Panc1 (cell line): ENCODE results near the gene ZMYND10. TPM values are rescaled to one million over a fixed set of nuclear protein-coding genes. Genes with fewer than 3 reads are reported as not detected.

Experiments
- ATAC-seq: fragments of 200-7000 bp; cut with Tn5 transposase; 2 replicates; pipeline ENCODE4 v1.9.1; 2020; ENCODE audit warnings: mild to moderate bottlenecking, moderate library complexity
- BruUV-seq: library from RNA; stranded (reverse); fragments of 400-500 nt; replicated peaks from 2 replicates; lab custom pipeline; 2021; lab: Mats Ljungman, UMichigan
- CTCF ChIA-PET: fragments of 300-600 bp; sonication (Branson Sonifier 250); formaldehyde crosslinking; loops from one replicate; lab custom pipeline; 2022; ENCODE audit warnings: antibody characterized with exemption; lab: Charles Lee
- POLR2A ChIA-PET: fragments of 300-600 bp; sonication (Branson Sonifier 250); formaldehyde crosslinking; loops from one replicate; lab custom pipeline; 2022; ENCODE audit warnings: antibody characterized with exemption; lab: Charles Lee
- DNase-seq: peaks from one replicate; pipeline ENCODE4 v3.0.0-alpha.2; 2010; ENCODE audit warnings: low read depth, low spot score
- H3K27ac ChIP-seq: 2 replicates; pipeline ENCODE4 v1.5.1; 2011; ENCODE audit warnings: mild to moderate bottlenecking, low read length, inconsistent platforms
- H3K27me3 ChIP-seq: fragments of 200-500 bp; sonication (Bioruptor generic); 2 replicates; pipeline ENCODE4 v1.6.0; 2014; ENCODE audit warnings: low read length, inconsistent platforms; ENCODE audit not compliant: control insufficient read depth, insufficient read depth
- H3K36me3 ChIP-seq: fragments of 200-500 bp; sonication (Bioruptor generic); 2 replicates; pipeline ENCODE4 v1.5.1; 2014; ENCODE audit warnings: inconsistent platforms, mild to moderate bottlenecking, low read length, moderate library complexity; ENCODE audit not compliant: control insufficient read depth, insufficient read depth
- H3K4me1 ChIP-seq: 2 replicates; pipeline ENCODE4 v1.5.1; 2011; ENCODE audit warnings: inconsistent platforms, mild to moderate bottlenecking, low read length, moderate library complexity; ENCODE audit not compliant: control insufficient read depth, insufficient read depth
- H3K4me3 ChIP-seq, 2 experiments: 2 replicates each; pipeline ENCODE4 v1.5.1; 2011 to 2012; ENCODE audit warnings: low read depth in 2 of 2, low read length in 2 of 2, mild to moderate bottlenecking in 2 of 2, inconsistent platforms in 1 of 2, moderate library complexity in 1 of 2
- H3K9me3 ChIP-seq: fragments of 200-500 bp; sonication (Bioruptor generic); 2 replicates; pipeline ENCODE4 v1.5.1; 2014; ENCODE audit warnings: low read depth, mild to moderate bottlenecking, inconsistent platforms, low read length, moderate library complexity; ENCODE audit not compliant: control insufficient read depth, insufficient read depth
- POLR2AphosphoS5 ChIP-seq: IDR thresholded peaks from 2 replicates; pipeline ENCODE4 v1.6.1; 2012; ENCODE audit warnings: mild to moderate bottlenecking, low read depth, low read length, moderate library complexity
- SIN3A ChIP-seq: IDR thresholded peaks from 2 replicates; pipeline ENCODE4 v1.6.1; 2012; ENCODE audit warnings: low read depth, mild to moderate bottlenecking, low read length, moderate library complexity, borderline replicate concordance; ENCODE audit not compliant: insufficient read depth
- TCF7L2 ChIP-seq: IDR thresholded peaks from 2 replicates; pipeline ENCODE4 v1.6.1; 2011; ENCODE audit warnings: mild to moderate bottlenecking, low read depth, low read length, inconsistent platforms
- in situ Hi-C: cut with HindIII; loops from 2 replicates; pipeline ENCODE4 v1.10.0; 2016; ENCODE audit warnings: low sequenced_read_pairs, low pct_unique_long_range_greater_than_20kb
- intact Hi-C: fragments of 100-400 bp; cut with micrococcal nuclease; formaldehyde crosslinking; loops from one replicate; pipeline ENCODE4 v1.10.0; 2022; ENCODE audit not compliant: unreplicated experiment
- total RNA-seq: library from RNA; stranded (reverse); gene quantifications from one replicate; pipeline ENCODE4 v1.2.1, GENCODE V29; 2021; ENCODE audit not compliant: unreplicated experiment
- TF ChIP-seq, protein P1 (sequence below), 2 experiments: IDR thresholded peaks; 2 replicates each; pipeline ENCODE4 v1.6.1; 2011 to 2012; ENCODE audit warnings: low read depth in 2 of 2, control low read depth in 1 of 2, low read length in 1 of 2, mild to moderate bottlenecking in 1 of 2, moderate library complexity in 1 of 2; ENCODE audit not compliant: insufficient read depth in 1 of 2
- TF ChIP-seq, protein P2 (sequence below): fragments of 450-650 bp; IDR thresholded peaks from 2 replicates; pipeline ENCODE4 v1.5.1; 2017; ENCODE audit warnings: mild to moderate bottlenecking

ZMYND10 gene
- total RNA-seq, 1 experiment from 2014 or later = 3.6 TPM

DNA sequence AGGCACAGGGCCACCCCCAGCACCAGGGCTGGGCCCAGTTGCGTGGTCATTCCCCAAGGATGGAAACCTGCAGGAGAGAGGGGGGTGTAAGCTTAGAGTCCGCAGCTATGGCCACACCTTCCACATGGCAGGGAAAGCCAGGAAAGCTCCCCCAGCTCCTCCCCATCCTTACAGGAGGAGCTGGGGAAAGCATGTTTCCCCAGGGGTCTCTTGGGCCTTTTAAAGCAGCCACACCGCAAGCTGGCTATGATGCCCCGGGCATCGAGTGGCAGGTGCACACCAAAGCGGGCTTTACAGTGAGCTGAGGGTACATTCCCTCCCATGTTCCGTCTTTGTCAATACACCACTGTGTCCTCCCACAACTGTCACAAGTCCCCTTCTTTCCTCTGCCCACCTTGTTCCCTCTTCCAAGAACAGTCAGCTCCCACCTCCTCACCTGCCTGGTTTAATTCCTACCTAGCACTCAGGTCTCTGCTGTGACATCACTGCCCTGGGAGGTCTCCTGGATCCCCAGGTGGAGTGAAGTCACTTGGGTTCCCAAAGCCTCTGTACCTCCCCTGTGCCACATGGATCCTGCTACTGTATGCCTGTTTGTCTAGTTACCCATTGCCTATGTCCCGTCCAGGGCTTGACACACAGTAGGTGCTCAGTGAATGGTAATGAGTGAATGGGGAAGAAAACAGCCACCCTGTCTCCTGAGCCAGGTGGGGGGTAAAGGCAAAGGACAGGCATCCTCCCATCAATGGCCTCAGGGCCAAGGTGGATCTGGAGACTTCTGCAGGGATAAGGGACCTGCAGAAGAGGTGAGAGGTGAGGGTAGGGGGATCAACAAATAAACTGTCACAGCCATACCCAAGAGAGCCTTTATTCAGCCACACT is 49.7 kb downstream of the ZMYND10 start:
- ChIA-PET POLR2A (no interaction called here), CTCF (no interaction called here)
- Histone ChIP-seq H3K9me3 (no peaks in the 10 kb centered on the region), H3K4me1 (peaks cover 13% of the 10 kb centered on the region), H3K36me3 (no peaks in the 10 kb centered on the region), H3K27me3 (no peaks in the 10 kb centered on the region), H3K27ac (no peak overlapping the region), H3K4me3 (no peak overlapping the region)
- DNase-seq = no peak
- no TSS peak for BruUV-seq
- no peak for ATAC-seq
- in situ Hi-C loops (no loop called here), intact Hi-C loops (no loop called here)
- TF ChIP-seq POLR2AphosphoS5 (no peak), SIN3A (no peak), TCF7L2 (no peak)
- TF ChIP-seq, protein P1, sequence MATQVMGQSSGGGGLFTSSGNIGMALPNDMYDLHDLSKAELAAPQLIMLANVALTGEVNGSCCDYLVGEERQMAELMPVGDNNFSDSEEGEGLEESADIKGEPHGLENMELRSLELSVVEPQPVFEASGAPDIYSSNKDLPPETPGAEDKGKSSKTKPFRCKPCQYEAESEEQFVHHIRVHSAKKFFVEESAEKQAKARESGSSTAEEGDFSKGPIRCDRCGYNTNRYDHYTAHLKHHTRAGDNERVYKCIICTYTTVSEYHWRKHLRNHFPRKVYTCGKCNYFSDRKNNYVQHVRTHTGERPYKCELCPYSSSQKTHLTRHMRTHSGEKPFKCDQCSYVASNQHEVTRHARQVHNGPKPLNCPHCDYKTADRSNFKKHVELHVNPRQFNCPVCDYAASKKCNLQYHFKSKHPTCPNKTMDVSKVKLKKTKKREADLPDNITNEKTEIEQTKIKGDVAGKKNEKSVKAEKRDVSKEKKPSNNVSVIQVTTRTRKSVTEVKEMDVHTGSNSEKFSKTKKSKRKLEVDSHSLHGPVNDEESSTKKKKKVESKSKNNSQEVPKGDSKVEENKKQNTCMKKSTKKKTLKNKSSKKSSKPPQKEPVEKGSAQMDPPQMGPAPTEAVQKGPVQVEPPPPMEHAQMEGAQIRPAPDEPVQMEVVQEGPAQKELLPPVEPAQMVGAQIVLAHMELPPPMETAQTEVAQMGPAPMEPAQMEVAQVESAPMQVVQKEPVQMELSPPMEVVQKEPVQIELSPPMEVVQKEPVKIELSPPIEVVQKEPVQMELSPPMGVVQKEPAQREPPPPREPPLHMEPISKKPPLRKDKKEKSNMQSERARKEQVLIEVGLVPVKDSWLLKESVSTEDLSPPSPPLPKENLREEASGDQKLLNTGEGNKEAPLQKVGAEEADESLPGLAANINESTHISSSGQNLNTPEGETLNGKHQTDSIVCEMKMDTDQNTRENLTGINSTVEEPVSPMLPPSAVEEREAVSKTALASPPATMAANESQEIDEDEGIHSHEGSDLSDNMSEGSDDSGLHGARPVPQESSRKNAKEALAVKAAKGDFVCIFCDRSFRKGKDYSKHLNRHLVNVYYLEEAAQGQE (IDR thresholded peaks at IDR 0.05; ENCODE audit: insufficient read depth in 1 of 2, low read depth in 2 of 2, low read length in 1 of 2) = no peak
- TF ChIP-seq, protein P2, sequence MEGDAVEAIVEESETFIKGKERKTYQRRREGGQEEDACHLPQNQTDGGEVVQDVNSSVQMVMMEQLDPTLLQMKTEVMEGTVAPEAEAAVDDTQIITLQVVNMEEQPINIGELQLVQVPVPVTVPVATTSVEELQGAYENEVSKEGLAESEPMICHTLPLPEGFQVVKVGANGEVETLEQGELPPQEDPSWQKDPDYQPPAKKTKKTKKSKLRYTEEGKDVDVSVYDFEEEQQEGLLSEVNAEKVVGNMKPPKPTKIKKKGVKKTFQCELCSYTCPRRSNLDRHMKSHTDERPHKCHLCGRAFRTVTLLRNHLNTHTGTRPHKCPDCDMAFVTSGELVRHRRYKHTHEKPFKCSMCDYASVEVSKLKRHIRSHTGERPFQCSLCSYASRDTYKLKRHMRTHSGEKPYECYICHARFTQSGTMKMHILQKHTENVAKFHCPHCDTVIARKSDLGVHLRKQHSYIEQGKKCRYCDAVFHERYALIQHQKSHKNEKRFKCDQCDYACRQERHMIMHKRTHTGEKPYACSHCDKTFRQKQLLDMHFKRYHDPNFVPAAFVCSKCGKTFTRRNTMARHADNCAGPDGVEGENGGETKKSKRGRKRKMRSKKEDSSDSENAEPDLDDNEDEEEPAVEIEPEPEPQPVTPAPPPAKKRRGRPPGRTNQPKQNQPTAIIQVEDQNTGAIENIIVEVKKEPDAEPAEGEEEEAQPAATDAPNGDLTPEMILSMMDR = no peak

DNA sequence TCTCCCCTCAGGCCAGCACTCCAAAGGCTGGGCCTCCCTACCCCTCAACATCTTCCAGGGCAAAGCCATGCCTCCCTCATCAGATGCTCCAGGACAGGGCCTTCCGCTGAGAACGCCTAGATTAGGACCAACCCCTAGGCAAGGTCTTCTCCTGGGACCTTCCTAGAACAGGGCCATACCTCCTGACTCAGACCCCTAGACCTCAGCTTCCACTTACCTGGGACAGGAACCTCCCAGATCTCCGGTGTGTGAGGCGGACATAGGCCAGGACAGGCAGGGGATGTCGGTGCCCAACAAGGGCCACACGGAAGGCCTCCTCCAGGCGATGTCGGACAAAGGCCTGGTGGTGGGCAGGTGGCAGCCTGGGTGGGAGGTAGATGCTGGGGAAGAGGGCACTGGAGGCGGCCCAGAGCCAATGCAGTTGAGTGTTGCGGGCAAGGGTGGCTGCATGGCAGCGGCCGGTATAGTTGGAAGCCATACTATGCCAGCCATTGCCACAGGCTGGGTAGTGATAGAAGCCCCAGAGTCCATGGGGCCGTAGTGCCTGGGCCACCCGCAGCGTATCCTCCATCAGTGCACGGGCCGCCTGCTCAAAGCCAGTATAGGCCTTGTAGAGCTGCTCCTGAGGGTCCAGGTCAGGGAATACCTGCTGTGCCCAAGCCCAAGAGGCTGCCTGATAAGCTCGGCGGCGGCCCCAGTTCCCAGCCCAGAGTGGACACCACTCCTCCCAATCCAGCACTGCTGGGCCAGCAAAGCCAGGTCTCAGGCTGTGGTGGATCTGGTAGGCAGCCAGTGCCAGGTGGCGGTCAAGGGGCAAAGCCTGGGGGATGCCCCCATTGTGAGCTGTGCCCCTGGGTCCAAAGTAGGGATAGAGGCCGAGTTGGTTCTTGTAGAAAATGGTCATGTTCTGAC is 50.8 kb downstream of the ZMYND10 start:
- ChIA-PET CTCF (no interaction called here), POLR2A (no interaction called here)
- no TSS peak for BruUV-seq
- ATAC-seq = no peak
- Histone ChIP-seq H3K4me3 (no peak overlapping the region), H3K9me3 (no peaks in the 10 kb centered on the region), H3K27ac (no peak overlapping the region), H3K36me3 (no peaks in the 10 kb centered on the region), H3K4me1 (peaks cover 13% of the 10 kb centered on the region), H3K27me3 (no peaks in the 10 kb centered on the region)
- intact Hi-C loops (no loop called here), in situ Hi-C loops (no loop called here)
- TF ChIP-seq, protein P1 (IDR thresholded peaks at IDR 0.05; ENCODE audit: insufficient read depth in 1 of 2, low read depth in 2 of 2, low read length in 1 of 2) = no peak
- TF ChIP-seq, protein P2 = no peak
- no peak for TF ChIP-seq SIN3A
- TF ChIP-seq TCF7L2 = no peak
- TF ChIP-seq POLR2AphosphoS5 = no peak
- DNase-seq = no peak
